GM18907 (cell line): Measurements from ENCODE around the gene DPP6.

Experiments
- ATAC-seq: cut with Tn5 transposase; IDR thresholded peaks from one replicate; pipeline ENCODE4 v1.9.1; 2021; ENCODE audit warnings: mild to moderate bottlenecking, moderate library complexity; ENCODE audit not compliant: unreplicated experiment

The DPP6 gene

GRCh38 chr7:154867068-154867467, 814.9 kb downstream of the DPP6 start:
- ATAC-seq: peak; percentile 74

GRCh38 chr7:154868921-154869320, 816.7 kb downstream of the DPP6 start:
- no peak for ATAC-seq

- ATAC-seq: no peak
Observed at GRCh38 chr7:154869436-154869835, 817.2 kb downstream of the DPP6 start.

GRCh38 chr7:154871507-154871906, 819.3 kb downstream of the DPP6 start:
- ATAC-seq: no peak

- ATAC-seq: no peak
Observed at GRCh38 chr7:154871928-154872750, 819.9 kb downstream of the DPP6 start.

GRCh38 chr7:154872811-154873499, 820.8 kb downstream of the DPP6 start:
- no peak for ATAC-seq

GRCh38 chr7:154873500-154874121, 821.4 kb downstream of the DPP6 start:
- ATAC-seq: no peak

- ATAC-seq: no peak
Observed at GRCh38 chr7:154874409-154875113, 822.4 kb downstream of the DPP6 start.

- ATAC-seq: no peak
Observed at GRCh38 chr7:154875297-154875696, 823.1 kb downstream of the DPP6 start.

GRCh38 chr7:154876516-154876915, 824.3 kb downstream of the DPP6 start:
- no peak for ATAC-seq

- ATAC-seq: no peak
Observed at GRCh38 chr7:154877031-154877430, 824.8 kb downstream of the DPP6 start.

GRCh38 chr7:154879629-154880028, 827.4 kb downstream of the DPP6 start:
- no peak for ATAC-seq

GRCh38 chr7:154880513-154880912, 828.3 kb downstream of the DPP6 start:
- no peak for ATAC-seq

GRCh38 chr7:154881026-154881425, 828.8 kb downstream of the DPP6 start:
- ATAC-seq: no peak

GRCh38 chr7:154881526-154881925, 829.3 kb downstream of the DPP6 start:
- no peak for ATAC-seq

GRCh38 chr7:154882931-154883474, 830.8 kb downstream of the DPP6 start:
- ATAC-seq: no peak

GRCh38 chr7:154884348-154884920, 832.2 kb downstream of the DPP6 start:
- ATAC-seq: no peak

GRCh38 chr7:154886591-154886990, 834.4 kb downstream of the DPP6 start:
- no peak for ATAC-seq

GRCh38 chr7:154888690-154889089, 836.5 kb downstream of the DPP6 start:
- ATAC-seq: no peak

GRCh38 chr7:154892459-154892858, 840.3 kb downstream of the DPP6 start:
- ATAC-seq: no peak

GRCh38 chr7:154896076-154896475, 843.9 kb downstream of the DPP6 start:
- no peak for ATAC-seq
